Mesendoderm (in vitro differentiated cells): ENCODE results near the gene KCTD20.
"Not testable (repeated sequence)": the region's sequence is repeated elsewhere in the genome, so short reads cannot be mapped to it uniquely, and the experiment has no call there.

Experiments
- DNase-seq: peaks from one replicate; pipeline ENCODE4 v3.0.0; 2013
- H2AK5ac ChIP-seq: 2 replicates; pipeline ENCODE4 v1.6.1; 2013; ENCODE audit warnings: low read length, inconsistent platforms
- H2BK120ac ChIP-seq: 2 replicates; pipeline ENCODE4 v1.6.1; 2013; ENCODE audit warnings: low read depth, mild to moderate bottlenecking, low read length, moderate library complexity, mixed read lengths
- H2BK15ac ChIP-seq: replicated peaks from 2 replicates; pipeline ENCODE4 v1.6.1; 2013; ENCODE audit warnings: low read depth, mild to moderate bottlenecking, moderate library complexity
- H2BK5ac ChIP-seq: 2 replicates; pipeline ENCODE4 v1.6.1; 2013; ENCODE audit warnings: low read length, inconsistent platforms
- H3K18ac ChIP-seq: 2 replicates; pipeline ENCODE4 v1.6.1; 2013; ENCODE audit warnings: mild to moderate bottlenecking, low read length, mixed read lengths
- H3K23ac ChIP-seq: one replicate; pipeline ENCODE4 v1.6.1; 2013; ENCODE audit warnings: low read length
- H3K27ac ChIP-seq: 2 replicates; pipeline ENCODE4 v1.5.1; 2013; ENCODE audit warnings: low read depth, mild to moderate bottlenecking, inconsistent platforms, low read length, moderate library complexity
- H3K27me3 ChIP-seq: 2 replicates; pipeline ENCODE4 v1.6.1; 2013; ENCODE audit warnings: low read length, control low read depth, mild to moderate bottlenecking, inconsistent platforms; ENCODE audit not compliant: insufficient read depth, poor library complexity
- H3K36me3 ChIP-seq: 2 replicates; pipeline ENCODE4 v1.6.1; 2013; ENCODE audit warnings: low read length, inconsistent platforms; ENCODE audit not compliant: control insufficient read depth, insufficient read depth
- H3K4ac ChIP-seq: one replicate; pipeline ENCODE4 v1.6.1; 2013; ENCODE audit warnings: low read depth, mild to moderate bottlenecking, low read length, moderate library complexity
- H3K4me1 ChIP-seq: 2 replicates; pipeline ENCODE4 v1.6.1; 2013; ENCODE audit warnings: low read depth, low read length, inconsistent platforms; ENCODE audit not compliant: control insufficient read depth
- H3K4me2 ChIP-seq: 2 replicates; pipeline ENCODE4 v1.6.1; 2013; ENCODE audit warnings: low read length
- H3K4me3 ChIP-seq: 2 replicates; pipeline ENCODE4 v1.5.1; 2013; ENCODE audit warnings: mild to moderate bottlenecking, low read length
- H3K56ac ChIP-seq: one replicate; pipeline ENCODE4 v1.6.1; 2013; ENCODE audit warnings: low read length
- H3K79me1 ChIP-seq: 2 replicates; pipeline ENCODE4 v1.6.1; 2013; ENCODE audit warnings: low read length, inconsistent platforms
- H3K79me2 ChIP-seq: 2 replicates; pipeline ENCODE4 v1.6.1; 2013; ENCODE audit warnings: mild to moderate bottlenecking, low read length; ENCODE audit not compliant: control insufficient read depth, insufficient read depth
- H3K9ac ChIP-seq: 2 replicates; pipeline ENCODE4 v1.6.1; 2013; ENCODE audit warnings: low read length, inconsistent platforms
- H4K5ac ChIP-seq: one replicate; pipeline ENCODE4 v1.6.1; 2013; ENCODE audit warnings: low read length
- H4K8ac ChIP-seq: one replicate; pipeline ENCODE4 v1.6.1; 2013; ENCODE audit warnings: low read depth, mild to moderate bottlenecking, control low read depth, low read length, moderate library complexity
- WGBS: extraction: QIAGEN DNeasy Blood & Tissue Kit; methylation state at CpG from one replicate; pipeline ENCODE4 v1.1.7; 2013; ENCODE audit warnings: low lambda C conversion rate, missing lambda C conversion rate; ENCODE audit not compliant: insufficient coverage; ENCODE audit errors: extremely low coverage; 5-methylcytosine and 5-hydroxymethylcytosine counted together

Gene KCTD20

DNA sequence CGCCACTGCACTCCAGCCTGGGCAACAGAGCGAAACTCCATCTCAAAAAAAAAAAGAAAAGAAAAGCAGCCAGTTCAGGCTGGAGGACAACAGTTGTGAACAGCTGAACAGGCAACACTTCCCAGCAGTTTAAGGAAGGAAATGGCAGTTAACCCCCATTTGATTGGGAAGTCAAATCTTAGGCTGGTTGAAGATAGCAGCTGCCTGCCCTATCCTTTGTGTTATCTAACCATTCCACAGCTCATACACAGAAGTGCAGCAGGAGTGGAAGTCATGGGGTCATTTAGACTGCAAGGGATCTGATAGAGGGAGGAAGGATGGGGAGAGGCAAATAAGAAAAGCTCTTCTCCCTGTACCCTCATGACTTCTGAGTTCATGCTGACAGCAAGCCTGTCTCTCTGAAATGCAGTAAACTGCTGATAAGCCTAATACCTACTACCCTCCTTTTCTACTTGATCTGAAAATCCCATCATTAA lies 35.3 kb downstream of the KCTD20 start:
- Histone ChIP-seq H3K4me3 (no peak overlapping the region), H2BK120ac (no peak overlapping the region), H2AK5ac (no peak overlapping the region), H3K4ac (no peak overlapping the region), H3K18ac (no peak overlapping the region), H3K4me1 (no peaks in the 10 kb centered on the region), H3K56ac (no peak overlapping the region), H2BK5ac (no peak overlapping the region), H3K36me3 (peaks cover 7% of the 10 kb centered on the region), H3K79me1 (no peaks in the 10 kb centered on the region), H3K23ac (no peak overlapping the region), H2BK15ac (no peak overlapping the region), H3K9ac (no peak overlapping the region), H3K27ac (no peak overlapping the region), H3K79me2 (no peaks in the 10 kb centered on the region), H4K5ac (no peak overlapping the region), H4K8ac (no peak overlapping the region), H3K27me3 (no peaks in the 10 kb centered on the region), H3K4me2 (no peak overlapping the region)
- WGBS, result no CpG with 5 or more reads among the region's 2 CpGs
- DNase-seq, result peak; percentile 47

DNA sequence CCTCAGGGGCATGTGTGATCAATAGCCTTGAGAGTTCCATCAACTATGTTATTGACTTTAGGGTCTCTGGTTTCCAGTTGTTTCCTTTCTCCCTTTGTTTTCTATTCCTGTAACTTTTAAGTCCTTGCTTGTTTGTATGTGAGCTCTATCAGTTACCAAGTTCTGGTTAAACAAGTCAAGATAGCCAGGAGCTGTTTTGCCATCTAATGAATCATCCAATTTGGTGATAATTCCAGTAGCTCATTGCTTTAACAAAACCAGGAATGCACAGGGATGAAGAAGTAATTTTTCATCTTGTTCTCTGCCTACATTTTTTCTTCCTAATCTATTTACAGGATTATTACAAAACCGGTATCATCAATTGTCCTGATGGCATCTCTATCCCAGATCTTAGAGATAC lies 36.5 kb downstream of the KCTD20 start:
- no CpG with 5 or more reads among the region's 1 CpG for WGBS
- peaks cover 9% of the 10 kb centered on the region for H3K36me3 ChIP-seq

DNA sequence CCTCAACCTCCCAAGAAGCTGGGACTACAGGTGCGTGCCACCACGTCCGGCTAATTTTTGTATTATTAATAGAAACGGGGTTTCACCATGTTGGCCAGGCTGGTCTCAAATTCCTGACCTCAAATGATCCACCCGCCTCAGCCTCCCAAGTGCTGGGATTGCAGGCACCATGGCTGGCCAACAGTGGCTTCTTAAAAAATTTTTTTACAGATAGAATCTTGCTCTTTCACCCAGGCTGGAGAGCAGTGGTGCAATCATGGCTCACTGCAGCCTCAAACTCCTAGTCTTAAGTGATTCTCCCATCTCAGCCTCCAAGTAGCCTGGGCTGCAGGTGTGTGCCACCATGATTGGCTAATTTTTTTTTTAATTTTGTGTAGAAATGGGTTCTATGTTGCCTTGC lies 40.5 kb downstream of the KCTD20 start:
- H3K27ac ChIP-seq, H3K79me2 ChIP-seq, H2BK15ac ChIP-seq, H4K8ac ChIP-seq, H3K4ac ChIP-seq, H3K18ac ChIP-seq, H3K4me1 ChIP-seq, H2BK120ac ChIP-seq, H2BK5ac ChIP-seq, H4K5ac ChIP-seq, H3K56ac ChIP-seq, H3K23ac ChIP-seq, H3K79me1 ChIP-seq, H3K4me2 ChIP-seq, H3K4me3 ChIP-seq, H3K9ac ChIP-seq, H3K27me3 ChIP-seq, DNase-seq, H2AK5ac ChIP-seq: not testable (repeated sequence)
- H3K36me3 ChIP-seq, result peaks cover 11% of the 10 kb centered on the region
- WGBS, result no CpG with 5 or more reads among the region's 5 CpGs

More for the DNA sequence above, 36.5 kb downstream of the KCTD20 start:
- Histone ChIP-seq H2BK120ac (no peak overlapping the region), H4K8ac (no peak overlapping the region), H3K56ac (no peak overlapping the region), H2AK5ac (no peak overlapping the region), H3K79me2 (no peaks in the 10 kb centered on the region), H4K5ac (no peak overlapping the region), H3K4ac (no peak overlapping the region), H3K23ac (no peak overlapping the region), H2BK5ac (no peak overlapping the region), H3K79me1 (no peaks in the 10 kb centered on the region), H3K4me1 (no peaks in the 10 kb centered on the region), H3K27ac (no peak overlapping the region), H3K9ac (no peak overlapping the region), H2BK15ac (no peak overlapping the region), H3K18ac (no peak overlapping the region), H3K4me3 (no peak overlapping the region), H3K4me2 (no peak overlapping the region), H3K27me3 (no peaks in the 10 kb centered on the region)
- DNase-seq, result no peak

DNA sequence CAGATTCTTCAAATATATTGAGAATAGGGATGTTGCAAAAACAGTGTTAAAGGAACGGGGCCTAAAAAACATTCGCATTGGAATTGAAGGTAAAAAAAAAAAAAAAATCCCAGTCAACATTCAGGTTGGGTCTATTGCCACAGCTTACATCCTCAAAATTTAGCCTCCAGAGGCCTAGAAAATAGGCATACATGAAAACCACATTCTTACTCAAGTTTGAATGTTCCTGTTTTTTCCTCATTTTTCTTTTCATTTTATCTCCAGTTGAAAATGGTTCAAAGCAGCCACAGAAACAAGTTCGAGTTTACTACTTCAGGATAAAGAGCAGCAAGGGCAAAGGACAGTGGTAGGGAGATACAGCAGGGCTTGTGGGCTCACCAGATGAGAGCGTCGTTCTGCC lies 41.9 kb downstream of the KCTD20 start:
- Histone ChIP-seq H2BK120ac (no peak overlapping the region), H3K79me2 (no peaks in the 10 kb centered on the region), H3K27me3 (no peaks in the 10 kb centered on the region), H3K79me1 (no peaks in the 10 kb centered on the region), H3K4ac (no peak overlapping the region), H2BK15ac (no peak overlapping the region), H2BK5ac (no peak overlapping the region), H3K4me1 (no peaks in the 10 kb centered on the region), H3K18ac (no peak overlapping the region), H3K36me3 (peaks cover 11% of the 10 kb centered on the region), H3K9ac (no peak overlapping the region), H3K4me3 (no peak overlapping the region), H4K5ac (no peak overlapping the region), H3K23ac (no peak overlapping the region), H3K4me2 (no peak overlapping the region), H4K8ac (no peak overlapping the region), H3K27ac (no peak overlapping the region), H2AK5ac (no peak overlapping the region), H3K56ac (no peak overlapping the region)
- DNase-seq, result no peak
- WGBS, result no CpG with 5 or more reads among the region's 5 CpGs

DNA sequence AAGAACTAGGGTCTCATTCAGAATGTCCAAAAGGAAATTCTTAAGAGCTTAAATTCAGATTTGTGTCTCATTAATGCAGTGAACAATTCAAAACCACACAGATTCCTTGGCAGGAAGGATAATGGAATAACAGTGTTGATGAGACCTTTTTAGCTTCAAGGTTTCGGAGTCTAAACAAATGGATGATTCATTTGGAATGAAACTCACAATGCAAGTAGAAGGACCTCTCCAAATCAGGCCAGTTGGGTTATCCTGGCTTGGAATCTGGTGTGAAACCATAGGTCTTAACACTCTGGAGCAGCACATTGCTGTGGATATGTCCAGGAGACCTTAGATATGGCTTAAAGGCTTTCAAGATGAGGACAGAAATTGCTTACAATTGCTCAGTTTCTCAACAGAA lies 44.9 kb downstream of the KCTD20 start:
- H3K4me2 ChIP-seq, result no peak overlapping the region
- no peak overlapping the region for H2BK15ac ChIP-seq
- no peak overlapping the region for H2AK5ac ChIP-seq
- no CpG with 5 or more reads among the region's 1 CpG for WGBS
- H3K27ac ChIP-seq, result no peak overlapping the region
- peaks cover 4% of the 10 kb centered on the region for H3K36me3 ChIP-seq
- no peak overlapping the region for H2BK120ac ChIP-seq
- H3K18ac ChIP-seq, result no peak overlapping the region
- H4K8ac ChIP-seq, result no peak overlapping the region
- no peak overlapping the region for H2BK5ac ChIP-seq
- H4K5ac ChIP-seq, result no peak overlapping the region
- no peaks in the 10 kb centered on the region for H3K79me1 ChIP-seq
- H3K4me3 ChIP-seq, result no peak overlapping the region
- no peaks in the 10 kb centered on the region for H3K79me2 ChIP-seq
- no peaks in the 10 kb centered on the region for H3K4me1 ChIP-seq
- DNase-seq, result no peak
- no peak overlapping the region for H3K4ac ChIP-seq
- no peak overlapping the region for H3K9ac ChIP-seq
- no peak overlapping the region for H3K23ac ChIP-seq
- H3K27me3 ChIP-seq, result no peaks in the 10 kb centered on the region
- no peak overlapping the region for H3K56ac ChIP-seq

DNA sequence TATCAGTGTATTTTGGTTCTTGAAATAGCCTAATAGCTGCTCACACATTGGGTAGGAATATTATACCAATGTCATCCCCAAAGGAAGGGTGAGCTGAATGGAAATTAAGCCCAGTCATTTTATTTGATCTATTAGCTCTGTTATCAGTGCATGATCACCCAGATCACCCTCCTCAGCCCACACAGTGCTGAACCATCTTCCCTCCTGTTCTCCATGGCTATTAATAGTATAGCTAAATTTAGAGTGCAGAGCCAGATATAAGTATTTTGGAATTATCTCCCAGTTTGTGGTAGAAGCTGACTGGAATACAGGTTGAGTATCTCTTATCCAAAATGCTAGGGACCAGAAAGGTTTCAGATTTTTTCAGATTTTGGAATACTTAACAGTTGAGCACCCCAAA lies 45.4 kb downstream of the KCTD20 start:
- Histone ChIP-seq H3K79me2 (no peaks in the 10 kb centered on the region), H3K56ac (no peak overlapping the region), H3K9ac (no peak overlapping the region), H3K4me2 (no peak overlapping the region), H3K27me3 (no peaks in the 10 kb centered on the region), H3K36me3 (peaks cover 4% of the 10 kb centered on the region), H3K18ac (no peak overlapping the region), H2BK15ac (no peak overlapping the region), H3K23ac (no peak overlapping the region), H4K8ac (no peak overlapping the region), H3K27ac (no peak overlapping the region), H4K5ac (no peak overlapping the region), H2BK5ac (no peak overlapping the region), H3K4me1 (no peaks in the 10 kb centered on the region), H2AK5ac (no peak overlapping the region), H3K79me1 (no peaks in the 10 kb centered on the region), H3K4me3 (no peak overlapping the region), H2BK120ac (no peak overlapping the region), H3K4ac (no peak overlapping the region)
- DNase-seq, result no peak
